ENCODE measurements around the gene CEP83. TPM values are rescaled to one million over a fixed set of nuclear protein-coding genes. Genes with fewer than 3 reads are reported as not detected.
"Not testable (repeated sequence)": the region's sequence is repeated elsewhere in the genome, so short reads cannot be mapped to it uniquely, and the experiment has no call there.

CEP83 gene
- total RNA-seq, 3 donors from 2014 or later: 24.7 to 37.8 (median 27.8) TPM

DNA sequence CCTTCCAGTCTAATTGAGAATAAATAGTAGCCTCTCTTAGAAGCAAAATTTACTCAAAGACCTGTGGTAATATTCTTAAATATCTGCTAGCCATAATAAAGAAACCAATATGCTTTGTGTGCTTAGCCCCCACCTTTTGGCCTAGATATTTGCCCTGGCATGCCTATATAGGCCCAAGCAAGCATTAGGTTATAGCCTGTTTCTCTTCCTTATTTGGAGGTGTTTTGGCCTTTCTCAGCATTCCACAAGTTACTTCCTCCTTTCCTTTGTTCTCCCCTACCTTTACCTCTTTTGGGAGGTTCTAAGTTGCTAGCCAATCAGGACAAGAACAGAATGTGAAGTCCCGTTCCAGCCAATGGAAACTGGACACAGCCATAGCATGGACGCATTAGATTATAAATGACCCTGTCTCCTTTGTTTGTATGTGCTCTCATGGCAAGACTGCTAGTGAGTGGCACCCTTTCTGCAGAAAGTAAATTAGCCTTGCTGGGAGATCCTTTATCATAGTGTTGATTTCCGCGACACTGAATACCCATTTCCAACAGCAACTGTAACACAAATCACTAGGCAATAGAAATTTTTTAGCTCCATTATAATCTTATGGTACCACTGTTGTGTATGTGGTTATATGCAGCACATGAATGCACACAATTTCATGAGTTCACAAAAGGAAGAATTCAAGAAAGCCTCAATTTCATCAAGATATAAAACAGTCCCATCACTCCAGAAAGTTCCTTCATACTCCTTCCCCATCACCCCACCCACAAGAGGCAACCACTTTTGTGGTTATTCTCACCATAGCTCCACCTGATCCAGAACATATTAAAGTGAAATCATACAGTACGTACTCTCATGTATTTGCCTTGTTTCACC is 37.6 kb downstream of the CEP83 start:
- H3K4me1 Mint-ChIP-seq (ENCODE audit: low read depth): peaks cover under 1% of the 10 kb centered on the region
- ATAC-seq (no peak), DNase-seq (no peak)
- peaks cover 29% of the 10 kb centered on the region for H3K9me3 Mint-ChIP-seq
- H3K27me3 Mint-ChIP-seq (ENCODE audit: low read depth): no peaks in the 10 kb centered on the region
- H3K36me3 Mint-ChIP-seq (ENCODE audit: insufficient read depth): peaks cover 44% of the 10 kb centered on the region
- H3K4me3 Mint-ChIP-seq: no peak overlapping the region

DNA sequence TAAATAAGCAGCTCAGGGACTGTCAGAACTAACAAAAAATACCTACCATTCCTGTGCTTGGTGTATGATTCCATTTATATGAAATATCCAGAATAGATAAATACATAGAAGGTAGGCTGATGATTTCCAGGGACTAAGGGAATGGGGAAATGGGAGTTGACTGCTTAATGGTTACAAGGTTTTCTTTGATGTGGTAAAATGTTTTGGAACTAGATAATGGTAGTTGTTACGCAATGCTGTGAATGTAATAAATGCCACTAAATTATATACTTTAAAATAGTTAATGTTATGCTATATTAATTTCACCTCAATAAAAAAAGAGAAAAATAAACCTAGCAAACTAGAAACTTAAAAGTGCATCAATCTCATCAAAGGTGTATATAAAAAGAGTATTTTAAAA is 41.1 kb downstream of the CEP83 start:
- H3K4me1 Mint-ChIP-seq (ENCODE audit: low read depth): no peaks in the 10 kb centered on the region
- H3K4me3 Mint-ChIP-seq: no peak overlapping the region
- H3K9me3 Mint-ChIP-seq: peaks cover 24% of the 10 kb centered on the region
- H3K27me3 Mint-ChIP-seq (ENCODE audit: low read depth): no peaks in the 10 kb centered on the region
- ATAC-seq (no peak), DNase-seq (no peak)
- H3K36me3 Mint-ChIP-seq (ENCODE audit: insufficient read depth): peaks cover 24% of the 10 kb centered on the region

DNA sequence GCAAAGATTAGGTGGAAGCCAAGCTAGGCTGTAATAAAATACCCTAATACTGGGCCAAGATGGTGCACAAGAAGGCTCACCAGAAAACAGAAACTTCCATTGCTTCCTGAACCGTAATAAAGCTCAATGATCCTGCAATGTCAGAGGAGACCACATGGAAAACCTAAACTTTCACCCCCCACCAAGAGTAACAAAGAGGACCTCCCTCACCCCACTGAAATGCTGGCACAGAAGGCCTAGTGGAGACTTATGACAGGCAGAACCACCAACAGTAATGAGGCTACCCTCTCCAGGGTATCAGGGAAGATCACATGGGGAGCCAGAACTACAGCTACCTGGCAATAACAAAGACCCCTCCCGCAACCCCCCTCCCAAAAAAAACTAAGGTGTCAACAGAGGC is 43.1 kb downstream of the CEP83 start:
- ATAC-seq: no peak
- Mint-ChIP-seq H3K9me3 (peaks cover 11% of the 10 kb centered on the region), H3K4me3 (no peak overlapping the region), H3K36me3 (ENCODE audit: insufficient read depth) (peaks cover 16% of the 10 kb centered on the region), H3K27me3 (ENCODE audit: low read depth) (no peaks in the 10 kb centered on the region), H3K4me1 (ENCODE audit: low read depth) (no peaks in the 10 kb centered on the region)
- no peak for DNase-seq

DNA sequence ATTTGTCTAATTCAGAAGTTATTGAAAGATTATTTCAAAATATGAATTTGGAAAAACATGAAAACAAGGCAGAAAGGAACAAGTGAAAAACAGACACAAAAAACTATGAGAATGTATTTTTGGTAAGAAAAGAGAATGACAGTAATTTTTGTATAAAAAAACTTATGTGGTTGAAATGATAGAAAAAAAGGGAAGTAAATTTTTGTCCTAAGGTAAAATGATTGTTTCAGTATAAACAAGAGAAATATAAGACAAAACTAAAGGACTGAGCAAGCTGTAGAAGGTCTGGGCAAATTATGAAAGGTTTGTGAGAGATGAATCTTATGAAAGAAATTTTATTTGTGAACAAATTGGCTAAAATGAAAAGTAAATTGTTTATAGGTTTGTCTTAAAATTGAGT is 44.6 kb downstream of the CEP83 start:
- no peak overlapping the region for H3K4me3 Mint-ChIP-seq
- no peak for ATAC-seq

DNA sequence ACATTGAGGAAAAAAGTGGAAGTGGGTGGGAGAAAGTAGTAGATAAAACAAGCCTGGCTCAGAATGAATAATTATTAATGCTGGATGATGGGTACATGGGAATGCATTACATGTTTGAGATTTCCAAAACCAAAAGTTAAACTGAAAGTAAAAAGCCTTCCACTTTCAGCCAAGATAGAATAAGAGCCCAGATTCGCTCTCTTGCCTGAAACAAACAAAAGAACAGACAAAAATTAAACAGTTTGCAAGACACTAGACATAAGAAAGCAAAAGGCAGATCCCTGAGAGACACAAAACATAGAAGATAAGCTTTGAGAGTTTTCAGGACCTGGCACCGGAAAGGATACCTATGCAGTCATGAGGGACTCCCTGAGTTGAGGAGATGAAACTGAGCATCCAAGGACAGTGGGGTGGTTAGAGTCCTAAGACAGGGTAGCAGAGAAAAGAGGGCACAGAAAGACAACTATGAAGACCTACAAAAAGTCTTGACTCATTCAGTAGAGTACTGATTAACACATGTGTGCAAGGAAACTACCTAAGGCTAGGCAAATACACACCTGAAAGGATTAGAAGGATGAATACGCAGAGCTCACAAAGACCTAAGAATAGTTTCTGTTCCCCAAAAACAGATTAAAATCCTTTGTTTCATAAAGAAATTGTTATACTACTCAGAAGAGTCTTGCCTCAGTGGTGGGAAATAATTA is 54.1 kb downstream of the CEP83 start:
- H3K4me3 Mint-ChIP-seq: peak overlapping the region; percentile 5
- no peak for ATAC-seq
- no peaks in the 10 kb centered on the region for H3K9me3 Mint-ChIP-seq
- peaks cover 28% of the 10 kb centered on the region for H3K36me3 Mint-ChIP-seq (ENCODE audit: insufficient read depth)
- H3K4me1 Mint-ChIP-seq (ENCODE audit: low read depth): peaks cover 14% of the 10 kb centered on the region
- no peak for DNase-seq
- no peaks in the 10 kb centered on the region for H3K27me3 Mint-ChIP-seq (ENCODE audit: low read depth)

More for the DNA sequence above, 44.6 kb downstream of the CEP83 start:
- peaks cover 8% of the 10 kb centered on the region for H3K9me3 Mint-ChIP-seq
- peaks cover 17% of the 10 kb centered on the region for H3K36me3 Mint-ChIP-seq (ENCODE audit: insufficient read depth)
- H3K27me3 Mint-ChIP-seq (ENCODE audit: low read depth): no peaks in the 10 kb centered on the region
- no peak for DNase-seq
- no peaks in the 10 kb centered on the region for H3K4me1 Mint-ChIP-seq (ENCODE audit: low read depth)

DNA sequence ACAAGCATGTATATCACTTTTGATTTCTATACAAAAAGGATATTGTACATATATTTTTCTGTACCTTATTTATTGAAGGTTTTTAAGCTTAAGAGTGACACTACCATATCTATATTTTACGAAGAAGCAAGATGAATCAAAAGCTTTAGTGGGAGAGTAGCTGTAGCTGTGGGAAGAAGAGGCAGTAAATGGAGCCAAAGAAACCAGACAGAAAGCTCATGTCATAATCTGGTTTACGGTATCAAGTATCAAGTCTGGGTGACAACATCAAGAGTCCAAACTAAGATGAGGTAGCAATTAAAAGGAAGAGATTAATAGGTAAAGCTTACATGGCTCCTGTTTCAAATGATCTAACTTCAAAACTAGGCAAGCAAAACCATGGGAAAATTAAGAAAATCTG is 54.8 kb downstream of the CEP83 start:
- ATAC-seq: no peak
- H3K36me3 Mint-ChIP-seq (ENCODE audit: insufficient read depth): peaks cover 31% of the 10 kb centered on the region

DNA sequence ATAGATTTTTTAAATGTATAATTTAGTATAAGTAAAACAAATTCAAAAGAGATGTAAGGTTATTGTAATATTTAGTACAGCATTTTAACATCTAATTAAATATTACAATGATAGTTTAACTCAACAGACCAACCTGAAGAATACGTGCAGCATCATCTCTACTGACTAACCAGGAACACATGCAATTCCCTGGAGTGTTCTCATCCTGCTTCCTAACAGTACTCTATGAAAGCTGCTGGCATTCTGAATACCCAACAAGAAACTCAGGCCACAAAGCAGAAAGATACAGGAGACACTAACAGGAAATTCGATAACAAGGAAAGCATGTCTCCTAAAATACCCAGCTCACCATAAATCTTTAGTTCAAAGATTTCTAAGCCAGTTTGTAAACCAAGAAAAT is 58.3 kb downstream of the CEP83 start:
- Mint-ChIP-seq H3K27me3 (ENCODE audit: low read depth) (no peaks in the 10 kb centered on the region), H3K9me3 (peaks cover 18% of the 10 kb centered on the region), H3K4me3 (no peak overlapping the region), H3K4me1 (ENCODE audit: low read depth) (peaks cover 14% of the 10 kb centered on the region), H3K36me3 (ENCODE audit: insufficient read depth) (peaks cover 45% of the 10 kb centered on the region)
- DNase-seq (no peak), ATAC-seq (no peak)

More for the DNA sequence above, 54.8 kb downstream of the CEP83 start:
- Mint-ChIP-seq H3K27me3 (ENCODE audit: low read depth) (no peaks in the 10 kb centered on the region), H3K9me3 (no peaks in the 10 kb centered on the region), H3K4me1 (ENCODE audit: low read depth) (peaks cover 14% of the 10 kb centered on the region), H3K4me3 (no peak overlapping the region)
- DNase-seq: no peak

DNA sequence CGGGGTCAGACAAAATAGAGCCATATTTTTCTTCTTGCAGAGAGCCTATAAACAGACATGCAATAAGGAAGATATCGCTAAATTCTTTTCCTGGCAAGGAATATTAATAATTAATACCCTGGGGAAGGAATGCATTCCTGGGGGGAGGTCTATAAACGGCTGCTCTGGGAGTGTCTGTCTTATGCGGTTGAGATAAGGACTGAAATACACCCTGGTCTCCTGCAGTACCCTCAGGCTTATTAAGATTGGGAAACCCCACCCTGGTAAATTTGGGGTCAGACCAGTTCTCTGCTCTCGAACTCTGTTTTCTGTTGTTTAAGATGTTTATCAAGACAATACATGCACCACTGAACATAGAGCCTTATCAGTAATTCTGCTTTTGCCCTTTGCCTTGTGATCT is 61.0 kb downstream of the CEP83 start:
- H3K4me3 Mint-ChIP-seq; H3K27me3 Mint-ChIP-seq (ENCODE audit: low read depth): not testable (repeated sequence)
- H3K9me3 Mint-ChIP-seq: peaks cover 22% of the 10 kb centered on the region

DNA sequence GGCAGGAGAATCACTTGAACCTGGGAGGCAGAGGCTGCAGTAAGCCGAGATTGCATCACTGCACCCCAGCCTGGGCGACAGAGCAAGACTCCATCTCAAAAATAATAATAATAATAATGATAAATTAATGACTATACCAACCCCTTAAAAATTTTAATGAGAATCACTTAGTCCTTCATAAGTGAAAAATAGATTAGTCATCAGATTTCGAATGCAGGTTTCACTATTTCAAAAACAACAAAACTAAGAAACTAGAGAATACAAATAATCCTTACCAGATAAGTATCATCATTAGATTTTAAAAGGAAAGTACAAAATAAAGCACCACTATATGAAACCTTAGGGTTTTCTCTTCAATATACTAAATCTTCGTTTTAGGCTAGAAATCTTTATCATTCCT is 62.3 kb downstream of the CEP83 start:
- no peak overlapping the region for H3K4me3 Mint-ChIP-seq
- no peaks in the 10 kb centered on the region for H3K27me3 Mint-ChIP-seq (ENCODE audit: low read depth)
- ATAC-seq (no peak), DNase-seq (no peak)
- peaks cover 22% of the 10 kb centered on the region for H3K9me3 Mint-ChIP-seq
- H3K4me1 Mint-ChIP-seq (ENCODE audit: low read depth): no peaks in the 10 kb centered on the region
- H3K36me3 Mint-ChIP-seq (ENCODE audit: insufficient read depth): peaks cover 52% of the 10 kb centered on the region

More for the DNA sequence above, 61.0 kb downstream of the CEP83 start:
- peaks cover 48% of the 10 kb centered on the region for H3K36me3 Mint-ChIP-seq (ENCODE audit: insufficient read depth)
- not testable (repeated sequence) for DNase-seq; H3K4me1 Mint-ChIP-seq (ENCODE audit: low read depth); ATAC-seq

DNA sequence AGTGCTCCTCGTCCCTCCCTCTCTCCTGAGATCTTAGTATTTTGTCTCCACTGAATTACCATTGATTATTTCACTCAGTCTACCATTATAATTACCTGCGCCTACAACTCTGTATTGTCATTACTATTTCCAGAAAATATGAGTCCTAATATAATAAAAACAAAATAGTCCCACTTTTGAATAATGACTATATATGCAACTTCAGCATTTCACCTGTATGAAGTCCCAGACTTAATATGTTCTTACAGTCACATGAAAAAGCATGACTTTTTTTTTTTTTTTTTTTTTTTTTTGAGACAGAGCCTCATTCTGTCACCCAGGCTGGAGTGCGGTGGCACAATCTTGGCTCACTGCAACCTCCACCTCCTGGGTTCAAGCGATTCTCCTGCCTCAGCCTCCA is 63.7 kb downstream of the CEP83 start:
- DNase-seq; H3K27me3 Mint-ChIP-seq (ENCODE audit: low read depth); H3K4me3 Mint-ChIP-seq; H3K4me1 Mint-ChIP-seq (ENCODE audit: low read depth); ATAC-seq: not testable (repeated sequence)
- Mint-ChIP-seq H3K36me3 (ENCODE audit: insufficient read depth) (peaks cover 54% of the 10 kb centered on the region), H3K9me3 (peaks cover 25% of the 10 kb centered on the region)

DNA sequence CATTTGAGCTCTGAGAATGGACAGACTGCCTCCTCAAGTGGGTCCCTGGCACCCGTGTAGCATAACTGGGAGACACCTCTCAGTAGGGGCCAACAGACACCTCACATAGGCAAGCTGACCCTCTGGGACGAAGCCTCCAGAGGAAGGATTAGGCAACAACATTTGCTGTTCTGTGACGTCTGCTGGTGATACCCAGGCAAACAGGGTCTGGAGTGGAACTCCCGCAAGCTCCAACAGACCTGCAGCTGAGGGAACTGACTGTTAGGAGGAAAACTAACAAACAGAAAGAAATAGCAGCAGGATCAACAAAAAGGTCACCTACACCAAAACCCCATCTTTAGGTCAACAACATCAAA is 69.6 kb downstream of the CEP83 start:
- Mint-ChIP-seq H3K9me3 (peaks cover 14% of the 10 kb centered on the region), H3K4me1 (ENCODE audit: low read depth) (no peaks in the 10 kb centered on the region), H3K4me3 (no peak overlapping the region), H3K36me3 (ENCODE audit: insufficient read depth) (peaks cover 62% of the 10 kb centered on the region), H3K27me3 (ENCODE audit: low read depth) (no peaks in the 10 kb centered on the region)
- ATAC-seq (no peak), DNase-seq (no peak)

DNA sequence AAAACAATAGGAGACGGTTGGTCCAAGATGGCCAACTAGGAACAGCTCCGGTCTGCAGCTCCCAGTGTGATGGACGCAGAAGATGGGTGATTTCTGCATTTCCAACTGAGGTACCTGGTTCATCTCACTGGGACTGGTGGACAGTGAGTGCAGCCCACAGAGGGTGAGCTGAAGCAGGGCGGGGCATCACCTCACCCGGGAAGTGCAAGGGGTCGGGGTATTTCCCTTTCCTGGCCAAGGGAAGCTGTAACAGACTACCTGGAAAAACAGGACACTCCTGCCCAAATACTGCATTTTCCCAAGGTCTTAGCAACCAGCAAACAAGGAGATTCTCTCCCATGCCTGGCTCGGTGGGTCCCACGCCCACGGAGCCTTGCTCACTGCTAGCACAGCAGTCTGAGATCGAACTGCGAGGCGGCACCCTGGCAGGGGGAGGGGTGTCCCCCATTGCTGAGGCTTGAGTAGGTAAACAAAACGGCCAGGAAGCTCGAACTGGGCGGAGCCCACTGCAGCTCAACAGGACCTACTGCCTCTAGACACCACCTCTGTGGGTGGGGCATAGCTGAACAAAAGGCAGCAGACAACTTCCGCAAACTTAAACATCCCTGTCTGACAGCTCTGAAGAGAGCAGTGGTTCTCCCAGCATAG is 70.1 kb downstream of the CEP83 start:
- peaks cover 19% of the 10 kb centered on the region for H3K9me3 Mint-ChIP-seq
- H3K36me3 Mint-ChIP-seq (ENCODE audit: insufficient read depth): peaks cover 67% of the 10 kb centered on the region
- ATAC-seq; H3K27me3 Mint-ChIP-seq (ENCODE audit: low read depth); DNase-seq; H3K4me1 Mint-ChIP-seq (ENCODE audit: low read depth); H3K4me3 Mint-ChIP-seq: not testable (repeated sequence)

DNA sequence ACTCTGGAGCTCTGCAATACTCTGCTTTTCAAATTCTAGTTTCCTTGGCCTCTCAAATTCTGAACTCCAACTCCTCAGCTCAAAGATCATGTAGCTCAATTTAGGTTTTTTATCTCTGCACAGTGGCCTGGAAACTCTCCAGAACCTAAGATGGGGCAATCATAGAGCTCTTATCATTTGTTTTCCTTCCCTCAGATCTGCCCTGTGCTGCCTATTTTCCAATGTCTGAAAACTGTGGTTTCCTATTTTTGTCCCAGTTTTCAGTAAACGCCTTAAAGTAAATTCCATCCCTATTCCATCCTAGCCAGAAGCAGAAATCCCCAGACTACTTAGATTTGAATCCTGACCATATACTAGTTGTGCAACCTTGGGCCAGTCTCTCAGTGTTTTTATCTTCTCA is 73.2 kb downstream of the CEP83 start:
- H3K4me1 Mint-ChIP-seq (ENCODE audit: low read depth): peaks cover 13% of the 10 kb centered on the region
- DNase-seq: no peak
- no peaks in the 10 kb centered on the region for H3K27me3 Mint-ChIP-seq (ENCODE audit: low read depth)
- H3K4me3 Mint-ChIP-seq: no peak overlapping the region
- peaks cover 62% of the 10 kb centered on the region for H3K36me3 Mint-ChIP-seq (ENCODE audit: insufficient read depth)
- ATAC-seq: no peak
- H3K9me3 Mint-ChIP-seq: peaks cover 23% of the 10 kb centered on the region

DNA sequence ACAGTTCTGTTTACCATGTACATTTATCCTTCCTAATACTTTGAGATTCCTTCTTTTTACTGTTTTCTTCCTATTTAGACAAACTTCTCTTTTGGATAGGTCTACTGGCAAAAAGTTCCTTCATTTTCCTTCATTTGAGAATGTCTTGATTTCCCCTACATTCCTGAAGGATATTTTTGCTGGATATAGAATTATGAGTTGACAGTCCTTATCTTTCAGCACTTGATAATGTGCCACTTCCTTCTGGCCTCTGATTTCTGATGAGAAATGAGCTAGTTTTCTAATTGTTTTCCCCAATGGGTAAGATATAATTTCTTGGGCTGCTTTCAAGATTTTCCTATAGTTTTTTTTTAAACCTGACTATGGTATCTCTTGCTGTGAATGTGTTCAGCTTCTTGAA is 75.6 kb downstream of the CEP83 start:
- Mint-ChIP-seq H3K4me1 (ENCODE audit: low read depth) (peaks cover 32% of the 10 kb centered on the region), H3K4me3 (no peak overlapping the region), H3K9me3 (peaks cover 23% of the 10 kb centered on the region), H3K36me3 (ENCODE audit: insufficient read depth) (peaks cover 57% of the 10 kb centered on the region), H3K27me3 (ENCODE audit: low read depth) (no peaks in the 10 kb centered on the region)
- ATAC-seq (no peak), DNase-seq (no peak)
